ENCODE measurements around the gene FZD7.
A peak's percentile ranks its signal among the peaks of the same experiment; 100 is the strongest.

The FZD7 gene

DNA sequence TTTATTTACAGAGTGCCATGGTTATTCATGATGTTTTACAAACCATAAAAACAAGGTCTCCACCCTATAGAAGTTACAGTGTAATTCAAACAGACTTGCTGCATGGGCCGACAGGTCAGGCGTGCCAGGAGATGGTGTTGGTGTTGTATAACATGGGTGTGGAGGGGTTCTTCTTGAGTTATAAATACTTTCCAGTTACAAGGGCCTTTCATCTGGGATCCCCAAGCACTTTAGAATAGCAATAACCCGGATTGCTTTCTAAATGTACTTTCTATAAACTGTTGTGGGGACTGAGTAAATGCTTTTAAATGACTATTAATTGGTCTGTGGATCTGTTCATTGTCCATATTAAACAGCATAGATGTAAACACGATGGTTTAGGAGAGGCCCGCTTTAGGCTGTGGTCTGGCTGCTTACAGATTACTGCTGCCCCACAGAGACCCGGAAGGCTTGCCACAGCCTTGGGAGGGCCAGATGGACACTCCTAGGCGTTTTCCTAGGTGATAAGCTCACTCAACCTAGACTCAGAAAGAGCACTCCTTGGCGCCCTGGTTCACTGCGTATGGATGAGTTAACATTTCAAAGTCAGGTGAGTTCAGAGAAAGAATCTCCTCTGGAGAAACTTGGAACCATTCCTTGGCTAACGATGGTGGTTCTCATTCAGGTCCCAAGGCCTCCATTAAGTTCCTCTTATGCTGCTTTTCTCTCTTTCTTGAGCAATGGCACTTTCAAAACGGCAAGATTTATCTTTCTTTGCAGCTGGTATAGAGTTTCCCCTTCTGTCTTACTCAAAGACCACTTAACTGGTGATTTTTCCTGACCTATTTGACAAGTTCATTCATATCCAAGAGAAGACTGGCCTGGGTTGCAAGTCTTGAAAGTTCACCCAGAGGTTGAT, 35.8 kb downstream of the FZD7 start:
- DNase-seq (ENCODE audit: low spot score): peak; percentile 100

DNA sequence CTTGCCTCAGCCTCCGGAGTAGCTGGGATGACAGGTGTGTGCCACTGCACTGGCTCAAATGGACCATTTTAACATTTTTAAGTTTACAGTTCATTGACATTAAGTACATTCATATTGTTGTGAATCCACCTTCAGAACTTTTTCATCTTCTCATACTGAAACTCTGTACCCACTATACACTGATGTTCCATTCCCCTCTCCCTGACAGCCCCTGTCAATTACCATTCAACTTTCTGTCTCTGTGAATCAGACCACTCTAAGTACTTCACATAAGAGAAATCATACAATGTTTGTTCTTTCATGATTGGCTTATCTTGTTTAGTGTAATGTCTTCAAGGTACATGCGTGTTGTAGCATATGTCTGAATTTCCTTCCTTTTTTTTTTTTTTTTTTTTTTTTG, 37.5 kb downstream of the FZD7 start:
- DNase-seq (ENCODE audit: low spot score): no peak

DNA sequence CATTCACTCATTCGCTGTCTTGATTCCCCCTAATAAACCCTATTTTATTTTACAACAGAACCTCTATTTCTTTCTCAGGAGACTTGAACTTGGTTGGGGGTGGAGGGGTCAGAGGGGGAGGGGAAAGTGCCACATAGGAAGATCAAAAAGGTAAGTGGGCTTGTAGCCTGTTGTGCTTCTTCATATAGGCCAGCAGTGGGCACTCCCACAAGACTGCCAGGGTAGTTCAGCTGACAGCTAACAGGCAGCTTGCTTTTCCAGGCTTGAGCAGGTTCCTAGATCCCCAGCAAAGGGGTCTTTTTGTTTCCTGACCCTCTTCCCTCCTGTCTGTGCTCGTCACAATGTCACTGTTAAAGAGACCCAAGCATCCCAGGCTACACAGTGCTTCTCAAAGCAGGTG, 38.6 kb downstream of the FZD7 start:
- DNase-seq (ENCODE audit: low spot score): peak; percentile 45

DNA sequence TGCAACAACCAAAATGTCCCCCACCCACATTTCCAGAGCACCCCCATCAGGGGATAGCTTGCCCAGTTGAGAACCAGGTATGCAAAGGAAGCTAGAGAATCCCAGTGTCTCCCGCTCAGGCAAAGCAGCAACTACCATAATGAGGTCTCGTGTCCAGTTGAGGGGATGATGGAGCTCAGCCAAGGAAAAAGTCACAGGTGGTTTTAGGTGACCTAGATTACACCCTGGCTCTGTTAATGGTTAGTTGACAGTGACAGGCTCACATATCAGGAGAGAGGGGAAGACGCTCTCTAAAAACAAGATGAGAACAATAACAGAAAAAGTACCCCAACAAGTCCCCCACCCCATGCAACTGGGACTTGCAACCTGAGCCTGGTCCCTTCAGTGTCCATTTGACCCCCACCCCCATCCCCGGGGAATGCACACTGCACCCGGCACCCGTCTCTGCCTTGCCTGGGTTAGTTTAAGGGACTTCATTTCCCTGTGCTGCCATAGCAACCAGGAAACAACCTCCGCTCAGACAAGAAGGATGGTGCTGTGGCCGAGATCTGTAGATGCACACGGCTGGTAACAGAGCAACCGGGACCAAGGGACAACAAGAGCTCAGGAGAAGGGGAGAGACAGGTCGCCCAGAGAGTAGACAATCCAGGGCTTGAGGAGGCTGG, 39.2 kb downstream of the FZD7 start, which contains the start of gene KIAA2012:
KIAA2012 (plus strand) TSS at position 519 of the 665 bp plus-strand sequence. CDS start 373 bp downstream, outside the sequence.
- DNase-seq (ENCODE audit: low spot score): no peak

DNA sequence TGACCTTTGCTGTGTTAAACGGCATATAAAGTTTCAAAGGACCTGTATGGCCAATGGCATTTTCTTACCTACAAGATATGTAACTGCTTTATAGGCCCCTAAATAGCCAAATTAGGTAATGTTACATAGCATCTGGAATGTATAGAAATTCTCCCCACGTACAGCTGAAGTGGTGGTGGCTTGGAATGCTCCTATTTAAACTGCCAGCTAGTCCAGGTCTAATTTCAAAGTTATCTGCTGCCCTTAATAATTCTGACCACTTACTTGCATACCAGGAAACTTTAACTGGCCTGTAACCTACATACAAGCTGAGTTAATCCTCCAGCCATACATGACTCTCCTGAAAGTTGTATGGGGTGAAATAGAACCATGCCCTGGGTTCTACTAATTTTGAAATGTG, 40.7 kb downstream of the FZD7 start:
- DNase-seq (ENCODE audit: low spot score): no peak

DNA sequence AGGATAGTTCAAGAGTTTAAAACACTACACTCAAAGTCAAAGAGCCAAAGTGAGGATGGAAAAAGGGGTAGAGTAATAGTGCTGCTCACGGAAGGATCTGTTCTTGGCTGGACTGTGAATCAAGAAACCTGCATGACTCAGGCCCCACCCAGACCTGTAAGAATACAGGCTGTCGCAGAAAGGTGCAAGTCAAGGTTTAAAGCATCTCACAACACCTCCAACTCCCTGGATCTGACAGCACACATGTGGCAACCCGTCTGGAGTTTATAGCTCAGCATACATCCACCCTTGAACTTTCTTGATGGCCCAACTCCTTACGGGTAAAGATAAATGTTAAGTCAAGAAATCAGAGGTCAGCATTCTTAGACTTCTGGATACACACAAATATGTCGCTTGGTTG, 45.7 kb downstream of the FZD7 start:
- no peak for DNase-seq (ENCODE audit: low spot score)

DNA sequence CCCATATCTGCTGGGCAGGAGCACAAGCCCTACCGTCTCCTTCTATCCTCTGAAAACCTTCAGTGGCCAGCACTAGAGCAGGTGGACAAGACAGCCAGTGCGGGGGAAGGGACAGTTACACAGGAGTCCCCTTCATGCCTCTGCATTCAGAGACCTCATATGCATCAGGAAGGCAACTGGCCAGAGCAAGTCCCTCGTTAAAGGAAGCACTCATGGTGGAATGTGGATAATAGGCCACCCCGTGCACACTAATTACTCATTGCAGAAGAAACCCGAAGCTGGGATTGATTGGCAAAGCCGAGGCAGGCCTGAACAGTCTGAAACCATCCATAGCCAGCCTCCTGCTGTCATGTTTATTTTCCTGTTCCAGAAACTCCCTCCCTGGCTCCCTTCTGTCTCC, 50.6 kb downstream of the FZD7 start:
- no peak for DNase-seq (ENCODE audit: low spot score)
